HCT116 (cell line): ENCODE measurements around the gene EME1. TPM values are rescaled to one million over a fixed set of nuclear protein-coding genes. Genes with fewer than 3 reads are reported as not detected.

Experiments used
- ATAC-seq: fragments of 200-7000 bp; cut with Tn5 transposase; 2 replicates; pipeline ENCODE4 v1.9.1; 2020; ENCODE audit warnings: mild to moderate bottlenecking, moderate library complexity
- BruUV-seq: library from RNA; stranded (reverse); fragments of 400-500 nt; replicated peaks from 2 replicates; lab custom pipeline; 2021; lab: Mats Ljungman, UMichigan
- CTCF ChIA-PET: fragments of 300-600 bp; sonication (Branson Sonifier 250); formaldehyde crosslinking; loops from one replicate; lab custom pipeline; 2021; ENCODE audit warnings: antibody characterized with exemption; lab: Charles Lee
- POLR2A ChIA-PET: fragments of 300-600, 350-600 bp; sonication (Branson Sonifier 250); formaldehyde crosslinking; loops from one replicate; lab custom pipeline; 2021; ENCODE audit warnings: antibody characterized with exemption; lab: Charles Lee
- RAD21 ChIA-PET, 2 experiments: fragments of 300-600 bp; sonication (Branson Sonifier 250); formaldehyde crosslinking; loops; one replicate each; lab custom pipeline; 2023; ENCODE audit warnings: low total read pairs in 2 of 2; ENCODE audit not compliant: uncharacterized antibody in 2 of 2, unreplicated experiment in 2 of 2, low non-redundant PET in 1 of 2; lab: Charles Lee
- DNase-seq: peaks from one replicate; pipeline ENCODE4 v3.0.0-alpha.2; 2010; ENCODE audit warnings: low read depth, low spot score
- H2AFZ ChIP-seq: fragments of 200-600 bp; shearing (Covaris generic), sonication (generic); 2 replicates; pipeline ENCODE4 v1.6.1; 2017; ENCODE audit warnings: low read depth, mixed run types, mixed read lengths, antibody characterized with exemption, low read length; ENCODE audit not compliant: poor library complexity, severe bottlenecking
- H3K27ac ChIP-seq: 2 replicates; pipeline ENCODE4 v1.5.1; 2012; ENCODE audit warnings: low read depth, low read length
- H3K27me3 ChIP-seq: fragments of 200-600 bp; sonication (generic); 2 replicates; pipeline ENCODE4 v1.6.1; 2016; ENCODE audit warnings: mixed run types, low read length, mixed read lengths; ENCODE audit not compliant: insufficient read depth
- H3K36me3 ChIP-seq, 2 experiments: fragments of 200-500 bp in 1 of 2; fragments of 200-600 bp in 1 of 2; sonication (Bioruptor generic) in 1 of 2; sonication (generic) in 1 of 2; 2 replicates each; pipeline versions ENCODE4 v1.5.1 to v1.6.1; 2014 to 2016; ENCODE audit warnings: low read length in 2 of 2, inconsistent platforms in 1 of 2, mixed read lengths in 1 of 2, mixed run types in 1 of 2; ENCODE audit not compliant: insufficient read depth in 2 of 2, control insufficient read depth in 1 of 2
- H3K4me1 ChIP-seq, 2 experiments: fragments of 200-600 bp in 1 of 2; sonication (generic) in 1 of 2; 2 replicates each; pipeline versions ENCODE4 v1.5.1 to v1.6.1; 2012 to 2017; ENCODE audit warnings: low read length in 2 of 2, inconsistent platforms in 1 of 2, mild to moderate bottlenecking in 1 of 2, mixed read lengths in 1 of 2, mixed run types in 1 of 2, moderate library complexity in 1 of 2; ENCODE audit not compliant: insufficient read depth in 2 of 2, control insufficient read depth in 1 of 2
- H3K4me2 ChIP-seq: fragments of 200-600 bp; sonication (generic); 2 replicates; pipeline ENCODE4 v1.6.1; 2017; ENCODE audit warnings: mixed run types, low read length, mixed read lengths
- H3K4me3 ChIP-seq, 2 experiments: fragments of 200-600 bp in 1 of 2; sonication (generic) in 1 of 2; replicated peaks in 1 of 2; 2 replicates each; pipeline ENCODE4 v1.5.1; 2011 to 2016; ENCODE audit warnings: low read length in 2 of 2, control low read depth in 1 of 2, low read depth in 1 of 2, mild to moderate bottlenecking in 1 of 2, mixed read lengths in 1 of 2, mixed run types in 1 of 2
- H3K79me2 ChIP-seq: fragments of 200-600 bp; sonication (generic); 2 replicates; pipeline ENCODE4 v1.6.1; 2017; ENCODE audit warnings: mild to moderate bottlenecking, mixed run types, low read length, moderate library complexity, mixed read lengths; ENCODE audit not compliant: insufficient read depth
- H3K9ac ChIP-seq: fragments of 200-600 bp; sonication (generic); 2 replicates; pipeline ENCODE4 v1.6.1; 2016; ENCODE audit warnings: low read length, mixed read lengths
- H3K9me2 ChIP-seq: fragments of 200-600 bp; sonication (generic), shearing (Covaris generic); 2 replicates; pipeline ENCODE4 v1.6.1; 2017; ENCODE audit warnings: mixed run types, mild to moderate bottlenecking, moderate library complexity; ENCODE audit not compliant: insufficient read depth
- H3K9me3 ChIP-seq, 2 experiments: fragments of 200-500 bp in 1 of 2; fragments of 200-600 bp in 1 of 2; sonication (Bioruptor generic) in 1 of 2; sonication (generic) in 1 of 2; 2 replicates each; pipeline ENCODE4 v1.6.1; 2014 to 2017; ENCODE audit warnings: low read length in 2 of 2, mixed read lengths in 2 of 2, inconsistent platforms in 1 of 2, low read depth in 1 of 2, mild to moderate bottlenecking in 1 of 2, mixed run types in 1 of 2, moderate library complexity in 1 of 2; ENCODE audit not compliant: control insufficient read depth in 1 of 2, insufficient read depth in 1 of 2
- H4K20me1 ChIP-seq: fragments of 200-600 bp; sonication (generic), shearing (Covaris generic); 2 replicates; pipeline ENCODE4 v1.6.1; 2017; ENCODE audit warnings: mixed run types, mild to moderate bottlenecking, moderate library complexity; ENCODE audit not compliant: insufficient read depth
- CBX3 ChIP-seq: IDR thresholded peaks from 2 replicates; pipeline ENCODE4 v1.6.1; 2012; ENCODE audit warnings: low read depth
- CEBPB ChIP-seq: IDR thresholded peaks from 2 replicates; pipeline ENCODE4 v1.6.1; 2012; ENCODE audit warnings: low read depth
- CTCF ChIP-seq, 3 experiments: fragments of 200-600 bp in 1 of 3; sonication (generic) in 1 of 3; IDR thresholded peaks in 2 of 3; conservative IDR thresholded peaks in 1 of 3; 2 replicates each; pipeline ENCODE4 v1.5.1; 2012 to 2017; ENCODE audit warnings: low read depth in 2 of 3, low read length in 2 of 3, antibody characterized with exemption in 1 of 3, borderline replicate concordance in 1 of 3, control low read depth in 1 of 3, mild to moderate bottlenecking in 1 of 3, mixed read lengths in 1 of 3, mixed run types in 1 of 3, moderate library complexity in 1 of 3; ENCODE audit not compliant: insufficient read depth in 1 of 3
- EGR1 ChIP-seq: IDR thresholded peaks from 2 replicates; pipeline ENCODE4 v1.6.1; 2012; ENCODE audit warnings: low read depth
- ELF1 ChIP-seq: IDR thresholded peaks from 2 replicates; pipeline ENCODE4 v1.6.1; 2012; ENCODE audit warnings: low read depth, borderline replicate concordance
- EZH2 ChIP-seq: fragments of 200-600 bp; sonication (generic); IDR thresholded peaks from 2 replicates; pipeline ENCODE4 v1.6.1; 2017; ENCODE audit warnings: antibody characterized with exemption, mixed run types
- EZH2phosphoT487 ChIP-seq: fragments of 200-600 bp; IDR thresholded peaks from 2 replicates; pipeline ENCODE4 v1.6.1; 2018; ENCODE audit warnings: antibody characterized with exemption, borderline replicate concordance
- FOSL1 ChIP-seq: IDR thresholded peaks from 2 replicates; pipeline ENCODE4 v1.6.1; 2012; ENCODE audit warnings: low read depth
- JUND ChIP-seq: IDR thresholded peaks from 2 replicates; pipeline ENCODE4 v1.6.1; 2012
- POLR2AphosphoS5 ChIP-seq: IDR thresholded peaks from 2 replicates; pipeline ENCODE4 v1.6.1; 2011; ENCODE audit warnings: mild to moderate bottlenecking, low read depth, low read length, moderate library complexity
- RAD21 ChIP-seq: IDR thresholded peaks from 2 replicates; pipeline ENCODE4 v1.6.1; 2012; ENCODE audit warnings: low read depth, mild to moderate bottlenecking
- REST ChIP-seq: IDR thresholded peaks from 2 replicates; pipeline ENCODE4 v1.6.1; 2012; ENCODE audit warnings: low read depth
- SIN3A ChIP-seq: IDR thresholded peaks from 2 replicates; pipeline ENCODE4 v1.6.1; 2012; ENCODE audit warnings: low read depth
- SP1 ChIP-seq: IDR thresholded peaks from 2 replicates; pipeline ENCODE4 v1.6.1; 2012; ENCODE audit warnings: low read depth
- SRF ChIP-seq: IDR thresholded peaks from 2 replicates; pipeline ENCODE4 v1.6.1; 2012; ENCODE audit warnings: low read depth
- TCF7L2 ChIP-seq: IDR thresholded peaks from 2 replicates; pipeline ENCODE4 v1.7.0; 2011; ENCODE audit warnings: borderline replicate concordance, inconsistent platforms; ENCODE audit not compliant: insufficient read depth, insufficient read length; ENCODE audit errors: extremely low read depth
- YY1 ChIP-seq: IDR thresholded peaks from 2 replicates; pipeline ENCODE4 v1.6.1; 2011; ENCODE audit warnings: low read length, low read depth, moderate library complexity, mild to moderate bottlenecking; ENCODE audit not compliant: insufficient replicate concordance; ENCODE audit errors: extremely low read depth
- ZFX ChIP-seq: fragments of 450-650 bp; IDR thresholded peaks from 2 replicates; pipeline ENCODE4 v1.6.1; 2017
- intact Hi-C: fragments of 100-400 bp; cut with micrococcal nuclease; formaldehyde crosslinking; loops from 2 replicates; pipeline ENCODE4 v1.10.0; 2022
- total RNA-seq: library from RNA; stranded (reverse); gene quantifications from one replicate; pipeline ENCODE4 v1.2.1, GENCODE V29; 2021; ENCODE audit not compliant: unreplicated experiment
- TF ChIP-seq, protein P1 (sequence below): IDR thresholded peaks from 2 replicates; pipeline ENCODE4 v1.6.1; 2012

Gene EME1
- total RNA-seq, 1 experiment from 2014 or later, result 31.8 TPM

DNA sequence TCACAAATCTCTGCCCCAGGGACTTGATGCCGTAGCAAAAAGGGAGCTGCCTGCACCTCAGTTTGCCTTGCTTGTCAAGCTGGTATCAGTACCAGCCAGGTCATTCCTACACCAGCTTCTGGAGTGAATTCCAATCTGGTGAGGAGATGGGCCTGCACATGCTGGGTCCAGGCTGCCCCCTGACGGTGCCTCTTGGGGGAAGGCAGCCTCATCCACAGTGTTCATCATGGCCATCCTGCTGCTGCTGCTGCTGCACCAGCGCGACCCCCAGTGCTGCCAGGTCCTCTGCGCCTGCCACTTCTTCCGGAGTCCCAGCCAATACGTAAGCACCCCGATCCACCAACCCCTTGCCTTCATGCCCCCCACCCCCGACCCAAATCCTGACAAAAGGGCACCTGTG, 8.3 kb upstream of the EME1 start:
- H3K27me3 ChIP-seq, result no peaks in the 10 kb centered on the region
- no peaks in the 10 kb centered on the region for H3K9me3 ChIP-seq
- ATAC-seq (no peak), DNase-seq (no peak)
- H4K20me1 ChIP-seq, result no peaks in the 10 kb centered on the region
- H3K36me3 ChIP-seq, result peaks cover 33 to 42% of the 10 kb centered on the region in 2 experiments
- TF ChIP-seq SIN3A (no peak), CEBPB (no peak), CBX3 (no peak), SP1 (no peak), TCF7L2 (no peak), FOSL1 (no peak), CTCF (IDR thresholded peaks at IDR 0.05 in 2 of 3, conservative IDR thresholded peaks at IDR 0.05 in 1 of 3; ENCODE audit: borderline replicate concordance in 1 of 3, insufficient read depth in 1 of 3, low read depth in 2 of 3, low read length in 2 of 3) (no peak), SRF (no peak), YY1 (no peak), EZH2 (no peak), EGR1 (no peak), RAD21 (no peak), ELF1 (no peak), ZFX (no peak), REST (no peak), EZH2phosphoT487 (no peak), JUND (no peak), POLR2AphosphoS5 (no peak)
- TF ChIP-seq, protein P1, sequence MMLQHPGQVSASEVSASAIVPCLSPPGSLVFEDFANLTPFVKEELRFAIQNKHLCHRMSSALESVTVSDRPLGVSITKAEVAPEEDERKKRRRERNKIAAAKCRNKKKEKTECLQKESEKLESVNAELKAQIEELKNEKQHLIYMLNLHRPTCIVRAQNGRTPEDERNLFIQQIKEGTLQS, result no peak
- H3K9ac ChIP-seq, result no peak overlapping the region
- H3K9me2 ChIP-seq, result no peaks in the 10 kb centered on the region
- H3K79me2 ChIP-seq, result peaks cover 13% of the 10 kb centered on the region; the same call in 1 of the 2 replicates
- H2AFZ ChIP-seq, result no peak overlapping the region
- no peak overlapping the region for H3K27ac ChIP-seq
- no peak overlapping the region for H3K4me3 ChIP-seq
- CTCF ChIA-PET, result no interaction called here
- POLR2A ChIA-PET, result no interaction called here
- intact Hi-C loops, result no loop called here
- peaks cover 3 to 8% of the 10 kb centered on the region in 2 experiments; a peak in 2 of 4 replicates for H3K4me1 ChIP-seq
- H3K4me2 ChIP-seq, result no peak overlapping the region
- RAD21 ChIA-PET, result no interaction called here
- BruUV-seq, result no TSS peak
